ENCODE results near the gene IL4. TPM values are rescaled to one million over a fixed set of nuclear protein-coding genes. Genes with fewer than 3 reads are reported as not detected.

The IL4 gene
- total RNA-seq, 1 donor from 2014 or later, result not detected

GRCh38 chr5:132641841-132642240 is 31.9 kb upstream of the IL4 start:
- Histone ChIP-seq H3K9me3 (ENCODE audit: control insufficient read depth in 3 of 3, low read length in 3 of 3) (no peaks in the 10 kb centered on the region), H3K9ac (ENCODE audit: low read depth in 1 of 3, low read length in 3 of 3) (no peak overlapping the region), H3K27me3 (ENCODE audit: control insufficient read depth in 3 of 3, insufficient read depth in 3 of 3, low read length in 3 of 3) (no peaks in the 10 kb centered on the region), H3K4me3 (ENCODE audit: low read length in 3 of 3) (no peak overlapping the region), H3K27ac (ENCODE audit: low read depth, low read length) (no peak overlapping the region), H3K36me3 (ENCODE audit: control insufficient read depth in 3 of 3, insufficient read depth in 3 of 3, low read length in 3 of 3) (peaks cover 32 to 55% (median 49%) of the 10 kb centered on the region in 3 donors), H3K4me1 (ENCODE audit: control insufficient read depth in 3 of 3, insufficient read depth in 3 of 3, low read length in 3 of 3) (no peaks in the 10 kb centered on the region)

GRCh38 chr5:132644177-132644576 is 29.6 kb upstream of the IL4 start:
- no peak overlapping the region for H3K4me3 ChIP-seq (ENCODE audit: low read length in 3 of 3)
- no peaks in the 10 kb centered on the region for H3K9me3 ChIP-seq (ENCODE audit: control insufficient read depth in 3 of 3, low read length in 3 of 3)
- no peaks in the 10 kb centered on the region for H3K4me1 ChIP-seq (ENCODE audit: control insufficient read depth in 3 of 3, insufficient read depth in 3 of 3, low read length in 3 of 3)
- no peak overlapping the region for H3K27ac ChIP-seq (ENCODE audit: low read depth, low read length)
- no peak overlapping the region for H3K9ac ChIP-seq (ENCODE audit: low read depth in 1 of 3, low read length in 3 of 3)
- peaks cover 19 to 41% (median 35%) of the 10 kb centered on the region in 3 donors for H3K36me3 ChIP-seq (ENCODE audit: control insufficient read depth in 3 of 3, insufficient read depth in 3 of 3, low read length in 3 of 3)
- H3K27me3 ChIP-seq (ENCODE audit: control insufficient read depth in 3 of 3, insufficient read depth in 3 of 3, low read length in 3 of 3), result no peaks in the 10 kb centered on the region

GRCh38 chr5:132646583-132647266 is 27.1 kb upstream of the IL4 start:
- H3K4me3 ChIP-seq (ENCODE audit: low read length in 3 of 3), result no peak overlapping the region

GRCh38 chr5:132647473-132647872 is 26.3 kb upstream of the IL4 start:
- no peaks in the 10 kb centered on the region for H3K4me1 ChIP-seq (ENCODE audit: control insufficient read depth in 3 of 3, insufficient read depth in 3 of 3, low read length in 3 of 3)
- no peak overlapping the region for H3K27ac ChIP-seq (ENCODE audit: low read depth, low read length)
- peaks cover 8 to 16% (median 9%) of the 10 kb centered on the region in 3 donors for H3K36me3 ChIP-seq (ENCODE audit: control insufficient read depth in 3 of 3, insufficient read depth in 3 of 3, low read length in 3 of 3)
- H3K9ac ChIP-seq (ENCODE audit: low read depth in 1 of 3, low read length in 3 of 3), result no peak overlapping the region
- H3K9me3 ChIP-seq (ENCODE audit: control insufficient read depth in 3 of 3, low read length in 3 of 3), result no peaks in the 10 kb centered on the region
- no peak overlapping the region for H3K4me3 ChIP-seq (ENCODE audit: low read length in 3 of 3)
- H3K27me3 ChIP-seq (ENCODE audit: control insufficient read depth in 3 of 3, insufficient read depth in 3 of 3, low read length in 3 of 3), result no peaks in the 10 kb centered on the region

More at GRCh38 chr5:132646583-132647266, 27.1 kb upstream of the IL4 start:
- no peaks in the 10 kb centered on the region for H3K9me3 ChIP-seq (ENCODE audit: control insufficient read depth in 3 of 3, low read length in 3 of 3)
- H3K27ac ChIP-seq (ENCODE audit: low read depth, low read length), result no peak overlapping the region
- no peaks in the 10 kb centered on the region for H3K27me3 ChIP-seq (ENCODE audit: control insufficient read depth in 3 of 3, insufficient read depth in 3 of 3, low read length in 3 of 3)
- H3K9ac ChIP-seq (ENCODE audit: low read depth in 1 of 3, low read length in 3 of 3), result no peak overlapping the region
- no peaks in the 10 kb centered on the region for H3K4me1 ChIP-seq (ENCODE audit: control insufficient read depth in 3 of 3, insufficient read depth in 3 of 3, low read length in 3 of 3)
- peaks cover 10 to 22% (median 15%) of the 10 kb centered on the region in 3 donors for H3K36me3 ChIP-seq (ENCODE audit: control insufficient read depth in 3 of 3, insufficient read depth in 3 of 3, low read length in 3 of 3)

- Histone ChIP-seq H3K36me3 (ENCODE audit: control insufficient read depth in 3 of 3, insufficient read depth in 3 of 3, low read length in 3 of 3) (peaks cover under 1 to 8% (median 1%) of the 10 kb centered on the region in 3 donors), H3K9me3 (ENCODE audit: control insufficient read depth in 3 of 3, low read length in 3 of 3) (no peaks in the 10 kb centered on the region), H3K9ac (ENCODE audit: low read depth in 1 of 3, low read length in 3 of 3) (no peak overlapping the region), H3K27ac (ENCODE audit: low read depth, low read length) (no peak overlapping the region), H3K27me3 (ENCODE audit: control insufficient read depth in 3 of 3, insufficient read depth in 3 of 3, low read length in 3 of 3) (peaks cover 0 to 3% (median under 1%) of the 10 kb centered on the region in 3 donors), H3K4me1 (ENCODE audit: control insufficient read depth in 3 of 3, insufficient read depth in 3 of 3, low read length in 3 of 3) (no peaks in the 10 kb centered on the region), H3K4me3 (ENCODE audit: low read length in 3 of 3) (no peak overlapping the region)
Observed at GRCh38 chr5:132648355-132648754, 25.4 kb upstream of the IL4 start.

- Histone ChIP-seq H3K36me3 (ENCODE audit: control insufficient read depth in 3 of 3, insufficient read depth in 3 of 3, low read length in 3 of 3) (no peaks in the 10 kb centered on the region), H3K9me3 (ENCODE audit: control insufficient read depth in 3 of 3, low read length in 3 of 3) (no peaks in the 10 kb centered on the region), H3K4me3 (ENCODE audit: low read length in 3 of 3) (no peak overlapping the region), H3K27ac (ENCODE audit: low read depth, low read length) (no peak overlapping the region), H3K9ac (ENCODE audit: low read depth in 1 of 3, low read length in 3 of 3) (no peak overlapping the region), H3K4me1 (ENCODE audit: control insufficient read depth in 3 of 3, insufficient read depth in 3 of 3, low read length in 3 of 3) (peaks cover 0 to 11% (median 10%) of the 10 kb centered on the region in 3 donors), H3K27me3 (ENCODE audit: control insufficient read depth in 3 of 3, insufficient read depth in 3 of 3, low read length in 3 of 3) (peaks cover 18 to 26% (median 25%) of the 10 kb centered on the region in 3 donors)
Observed at GRCh38 chr5:132651838-132652469, 21.8 kb upstream of the IL4 start.

GRCh38 chr5:132653716-132654115 is 20.1 kb upstream of the IL4 start:
- Histone ChIP-seq H3K9ac (ENCODE audit: low read depth in 1 of 3, low read length in 3 of 3) (no peak overlapping the region), H3K9me3 (ENCODE audit: control insufficient read depth in 3 of 3, low read length in 3 of 3) (no peaks in the 10 kb centered on the region), H3K4me3 (ENCODE audit: low read length in 3 of 3) (no peak overlapping the region), H3K27ac (ENCODE audit: low read depth, low read length) (no peak overlapping the region), H3K27me3 (ENCODE audit: control insufficient read depth in 3 of 3, insufficient read depth in 3 of 3, low read length in 3 of 3) (peaks cover 19 to 40% (median 38%) of the 10 kb centered on the region in 3 donors), H3K4me1 (ENCODE audit: control insufficient read depth in 3 of 3, insufficient read depth in 3 of 3, low read length in 3 of 3) (peaks cover 0 to 11% (median 10%) of the 10 kb centered on the region in 3 donors), H3K36me3 (ENCODE audit: control insufficient read depth in 3 of 3, insufficient read depth in 3 of 3, low read length in 3 of 3) (no peaks in the 10 kb centered on the region)

GRCh38 chr5:132655821-132656773 is 17.7 kb upstream of the IL4 start:
- Histone ChIP-seq H3K9me3 (ENCODE audit: control insufficient read depth in 3 of 3, low read length in 3 of 3) (no peaks in the 10 kb centered on the region), H3K4me3 (ENCODE audit: low read length in 3 of 3) (peak overlapping the region in 2 of 3 donors; percentile 43 to 54), H3K36me3 (ENCODE audit: control insufficient read depth in 3 of 3, insufficient read depth in 3 of 3, low read length in 3 of 3) (no peaks in the 10 kb centered on the region), H3K4me1 (ENCODE audit: control insufficient read depth in 3 of 3, insufficient read depth in 3 of 3, low read length in 3 of 3) (peaks cover 0 to 11% (median 10%) of the 10 kb centered on the region in 3 donors), H3K27ac (ENCODE audit: low read depth, low read length) (no peak overlapping the region), H3K27me3 (ENCODE audit: control insufficient read depth in 3 of 3, insufficient read depth in 3 of 3, low read length in 3 of 3) (peaks cover 19 to 40% (median 38%) of the 10 kb centered on the region in 3 donors), H3K9ac (ENCODE audit: low read depth in 1 of 3, low read length in 3 of 3) (peak overlapping the region; percentile 6 to 57 (median 10))

GRCh38 chr5:132656774-132657355 is 16.9 kb upstream of the IL4 start:
- Histone ChIP-seq H3K27ac (ENCODE audit: low read depth, low read length) (no peak overlapping the region), H3K9me3 (ENCODE audit: control insufficient read depth in 3 of 3, low read length in 3 of 3) (no peaks in the 10 kb centered on the region), H3K36me3 (ENCODE audit: control insufficient read depth in 3 of 3, insufficient read depth in 3 of 3, low read length in 3 of 3) (no peaks in the 10 kb centered on the region), H3K9ac (ENCODE audit: low read depth in 1 of 3, low read length in 3 of 3) (peak overlapping the region; percentile 6 to 57 (median 10)), H3K27me3 (ENCODE audit: control insufficient read depth in 3 of 3, insufficient read depth in 3 of 3, low read length in 3 of 3) (peaks cover 19 to 40% (median 38%) of the 10 kb centered on the region in 3 donors), H3K4me1 (ENCODE audit: control insufficient read depth in 3 of 3, insufficient read depth in 3 of 3, low read length in 3 of 3) (peaks cover 0 to 11% (median 10%) of the 10 kb centered on the region in 3 donors), H3K4me3 (ENCODE audit: low read length in 3 of 3) (peak overlapping the region in 1 of 3 donors; percentile 54)

Measured in skeletal muscle tissue (tissue), 4 donors.